ENCODE measurements around the gene SLC39A11. TPM values are rescaled to one million over a fixed set of nuclear protein-coding genes. Genes with fewer than 3 reads are reported as not detected.
A peak's percentile ranks its signal among the peaks of the same experiment; 100 is the strongest.

Gene SLC39A11
- total RNA-seq, 1 experiment from 2014 or later: 56.1 TPM

DNA sequence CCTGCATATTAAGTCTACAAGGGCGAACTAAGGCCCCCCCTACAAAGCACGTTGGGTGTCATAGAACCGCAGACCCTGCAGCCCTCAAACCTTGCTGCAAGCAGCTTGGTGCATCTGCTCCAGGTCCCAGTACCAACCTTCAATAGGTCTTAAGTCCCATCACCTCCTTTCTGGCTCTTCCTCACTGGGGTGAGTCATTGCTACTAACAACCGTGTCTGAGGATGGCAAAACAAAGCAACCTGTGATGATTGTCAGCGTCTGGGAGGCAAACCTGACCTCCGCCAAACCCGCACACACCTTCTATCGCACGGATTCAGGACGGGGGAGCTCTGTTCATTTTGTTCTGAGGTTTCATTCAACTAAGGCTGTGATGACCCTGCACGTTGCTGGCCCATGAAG, 138.9 kb downstream of the SLC39A11 start:
- TF ChIP-seq, protein P1, sequence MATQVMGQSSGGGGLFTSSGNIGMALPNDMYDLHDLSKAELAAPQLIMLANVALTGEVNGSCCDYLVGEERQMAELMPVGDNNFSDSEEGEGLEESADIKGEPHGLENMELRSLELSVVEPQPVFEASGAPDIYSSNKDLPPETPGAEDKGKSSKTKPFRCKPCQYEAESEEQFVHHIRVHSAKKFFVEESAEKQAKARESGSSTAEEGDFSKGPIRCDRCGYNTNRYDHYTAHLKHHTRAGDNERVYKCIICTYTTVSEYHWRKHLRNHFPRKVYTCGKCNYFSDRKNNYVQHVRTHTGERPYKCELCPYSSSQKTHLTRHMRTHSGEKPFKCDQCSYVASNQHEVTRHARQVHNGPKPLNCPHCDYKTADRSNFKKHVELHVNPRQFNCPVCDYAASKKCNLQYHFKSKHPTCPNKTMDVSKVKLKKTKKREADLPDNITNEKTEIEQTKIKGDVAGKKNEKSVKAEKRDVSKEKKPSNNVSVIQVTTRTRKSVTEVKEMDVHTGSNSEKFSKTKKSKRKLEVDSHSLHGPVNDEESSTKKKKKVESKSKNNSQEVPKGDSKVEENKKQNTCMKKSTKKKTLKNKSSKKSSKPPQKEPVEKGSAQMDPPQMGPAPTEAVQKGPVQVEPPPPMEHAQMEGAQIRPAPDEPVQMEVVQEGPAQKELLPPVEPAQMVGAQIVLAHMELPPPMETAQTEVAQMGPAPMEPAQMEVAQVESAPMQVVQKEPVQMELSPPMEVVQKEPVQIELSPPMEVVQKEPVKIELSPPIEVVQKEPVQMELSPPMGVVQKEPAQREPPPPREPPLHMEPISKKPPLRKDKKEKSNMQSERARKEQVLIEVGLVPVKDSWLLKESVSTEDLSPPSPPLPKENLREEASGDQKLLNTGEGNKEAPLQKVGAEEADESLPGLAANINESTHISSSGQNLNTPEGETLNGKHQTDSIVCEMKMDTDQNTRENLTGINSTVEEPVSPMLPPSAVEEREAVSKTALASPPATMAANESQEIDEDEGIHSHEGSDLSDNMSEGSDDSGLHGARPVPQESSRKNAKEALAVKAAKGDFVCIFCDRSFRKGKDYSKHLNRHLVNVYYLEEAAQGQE (IDR thresholded peaks at IDR 0.05; ENCODE audit: insufficient read depth in 1 of 2, low read depth in 2 of 2, low read length in 1 of 2): no peak
- TF ChIP-seq SIN3A (IDR thresholded peaks at IDR 0.05; ENCODE audit: borderline replicate concordance, insufficient read depth, low read depth, low read length): no peak
- TF ChIP-seq TCF7L2 (IDR thresholded peaks at IDR 0.05; ENCODE audit: low read depth, low read length): no peak
- no peak for TF ChIP-seq POLR2AphosphoS5 (IDR thresholded peaks at IDR 0.05; ENCODE audit: low read depth, low read length)
- TF ChIP-seq, protein P2, sequence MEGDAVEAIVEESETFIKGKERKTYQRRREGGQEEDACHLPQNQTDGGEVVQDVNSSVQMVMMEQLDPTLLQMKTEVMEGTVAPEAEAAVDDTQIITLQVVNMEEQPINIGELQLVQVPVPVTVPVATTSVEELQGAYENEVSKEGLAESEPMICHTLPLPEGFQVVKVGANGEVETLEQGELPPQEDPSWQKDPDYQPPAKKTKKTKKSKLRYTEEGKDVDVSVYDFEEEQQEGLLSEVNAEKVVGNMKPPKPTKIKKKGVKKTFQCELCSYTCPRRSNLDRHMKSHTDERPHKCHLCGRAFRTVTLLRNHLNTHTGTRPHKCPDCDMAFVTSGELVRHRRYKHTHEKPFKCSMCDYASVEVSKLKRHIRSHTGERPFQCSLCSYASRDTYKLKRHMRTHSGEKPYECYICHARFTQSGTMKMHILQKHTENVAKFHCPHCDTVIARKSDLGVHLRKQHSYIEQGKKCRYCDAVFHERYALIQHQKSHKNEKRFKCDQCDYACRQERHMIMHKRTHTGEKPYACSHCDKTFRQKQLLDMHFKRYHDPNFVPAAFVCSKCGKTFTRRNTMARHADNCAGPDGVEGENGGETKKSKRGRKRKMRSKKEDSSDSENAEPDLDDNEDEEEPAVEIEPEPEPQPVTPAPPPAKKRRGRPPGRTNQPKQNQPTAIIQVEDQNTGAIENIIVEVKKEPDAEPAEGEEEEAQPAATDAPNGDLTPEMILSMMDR (IDR thresholded peaks at IDR 0.05): no peak
- ATAC-seq (peak; percentile 37; the same call in 1 of the 2 replicates), DNase-seq (ENCODE audit: low read depth, low spot score) (no peak)
- intact Hi-C loops (cut with micrococcal nuclease; ENCODE audit: unreplicated experiment) (no loop called here), in situ Hi-C loops (cut with HindIII; ENCODE audit: low pct_unique_long_range_greater_than_20kb, low sequenced_read_pairs) (no loop called here)
- H3K9me3 ChIP-seq (ENCODE audit: control insufficient read depth, insufficient read depth, low read depth, low read length): no peaks in the 10 kb centered on the region
- no TSS peak for BruUV-seq (replicated peaks)
- H3K27me3 ChIP-seq (ENCODE audit: control insufficient read depth, insufficient read depth, low read length): no peaks in the 10 kb centered on the region
- no peaks in the 10 kb centered on the region for H3K36me3 ChIP-seq (ENCODE audit: control insufficient read depth, insufficient read depth, low read length)
- peaks cover 8% of the 10 kb centered on the region for H3K4me1 ChIP-seq (ENCODE audit: control insufficient read depth, insufficient read depth, low read length)
- ChIA-PET CTCF (no interaction called here), POLR2A (interaction anchor here (1.1 kb wide), 1 partner anchor 17 kb away, joined by 3 read pairs; no protein-coding TSS in a partner anchor)
- no peak overlapping the region for H3K4me3 ChIP-seq (ENCODE audit: low read depth in 2 of 2, low read length in 2 of 2)
- no peak overlapping the region for H3K27ac ChIP-seq (ENCODE audit: low read length)

DNA sequence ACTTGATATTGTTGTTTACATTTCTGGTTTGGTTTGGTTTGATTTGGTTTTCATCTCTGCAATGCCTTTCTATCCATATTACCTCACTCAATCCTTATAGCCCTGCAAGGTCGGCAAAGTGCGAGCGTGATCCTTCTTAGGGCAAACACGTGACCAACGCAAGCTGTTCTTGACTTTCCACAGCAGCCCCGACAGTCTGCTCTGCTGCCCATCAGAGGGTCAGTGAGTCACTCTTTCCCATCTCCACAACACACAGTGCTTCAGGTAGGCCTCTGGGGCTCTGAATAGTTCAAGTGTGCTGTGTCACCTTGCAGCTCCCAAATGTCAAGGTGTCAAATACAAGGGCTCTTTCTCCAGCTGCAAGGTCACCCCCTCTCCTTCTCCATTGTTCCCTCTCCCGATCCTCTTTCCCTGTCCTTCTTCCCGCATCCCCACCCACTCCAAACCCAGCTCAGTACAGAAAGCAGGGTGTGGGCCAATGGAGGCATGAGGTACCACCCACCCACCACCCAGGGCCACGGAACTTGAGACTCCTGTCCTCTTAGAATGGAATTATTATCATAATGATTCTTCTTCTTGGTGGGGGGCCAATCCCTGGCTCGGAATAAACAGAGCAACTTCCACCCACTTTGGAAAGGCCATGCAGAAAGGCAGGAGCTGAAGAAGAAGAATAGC, 139.7 kb downstream of the SLC39A11 start:
- Histone ChIP-seq H3K27me3 (ENCODE audit: control insufficient read depth, insufficient read depth, low read length) (no peaks in the 10 kb centered on the region), H3K9me3 (ENCODE audit: control insufficient read depth, insufficient read depth, low read depth, low read length) (no peaks in the 10 kb centered on the region), H3K36me3 (ENCODE audit: control insufficient read depth, insufficient read depth, low read length) (no peaks in the 10 kb centered on the region), H3K4me3 (ENCODE audit: low read depth in 2 of 2, low read length in 2 of 2) (no peak overlapping the region), H3K27ac (ENCODE audit: low read length) (no peak overlapping the region), H3K4me1 (ENCODE audit: control insufficient read depth, insufficient read depth, low read length) (peaks cover 8% of the 10 kb centered on the region)
- no TSS peak for BruUV-seq (replicated peaks)
- intact Hi-C loops (cut with micrococcal nuclease; ENCODE audit: unreplicated experiment): no loop called here
- in situ Hi-C loops (cut with HindIII; ENCODE audit: low pct_unique_long_range_greater_than_20kb, low sequenced_read_pairs): no loop called here
- TF ChIP-seq, protein P1 (IDR thresholded peaks at IDR 0.05; ENCODE audit: insufficient read depth in 1 of 2, low read depth in 2 of 2, low read length in 1 of 2): no peak
- TF ChIP-seq SIN3A (IDR thresholded peaks at IDR 0.05; ENCODE audit: borderline replicate concordance, insufficient read depth, low read depth, low read length) (no peak), POLR2AphosphoS5 (IDR thresholded peaks at IDR 0.05; ENCODE audit: low read depth, low read length) (no peak), TCF7L2 (IDR thresholded peaks at IDR 0.05; ENCODE audit: low read depth, low read length) (no peak)
- TF ChIP-seq, protein P2 (IDR thresholded peaks at IDR 0.05): no peak
- ATAC-seq (no peak), DNase-seq (ENCODE audit: low read depth, low spot score) (no peak)
- POLR2A ChIA-PET: interaction anchor here (1.1 kb wide), 1 partner anchor 18 kb away, joined by 3 read pairs; no protein-coding TSS in a partner anchor
- CTCF ChIA-PET: no interaction called here

Data from Panc1 (cell line).